ENCODE results near the gene SPTA1.

GRCh38 chr1:158720620-158721019 lies 34.1 kb upstream of the SPTA1 start, which contains the start of gene OR6K3:
- no peak for TF ChIP-seq CTCF (IDR thresholded peaks at IDR 0.05)
- no peak for TF ChIP-seq SP1 (CRISPR knock-in tag; conservative IDR thresholded peaks at IDR 0.05)
- no peak for TF ChIP-seq ELF4 (CRISPR knock-in tag; IDR thresholded peaks at IDR 0.05; ENCODE audit: low read depth)
- TF ChIP-seq, protein P1, sequence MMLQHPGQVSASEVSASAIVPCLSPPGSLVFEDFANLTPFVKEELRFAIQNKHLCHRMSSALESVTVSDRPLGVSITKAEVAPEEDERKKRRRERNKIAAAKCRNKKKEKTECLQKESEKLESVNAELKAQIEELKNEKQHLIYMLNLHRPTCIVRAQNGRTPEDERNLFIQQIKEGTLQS (CRISPR knock-in tag; conservative IDR thresholded peaks at IDR 0.05), result no peak
- TF ChIP-seq NR1H2 (CRISPR knock-in tag; IDR thresholded peaks at IDR 0.05), result no peak
- TF ChIP-seq FOXJ3 (CRISPR knock-in tag; IDR thresholded peaks at IDR 0.05; ENCODE audit: borderline replicate concordance), result no peak
- TF ChIP-seq NR2C2 (CRISPR knock-in tag; IDR thresholded peaks at IDR 0.05), result no peak
- no peak for TF ChIP-seq FOXK1 (CRISPR knock-in tag; IDR thresholded peaks at IDR 0.05)
- no peak for TF ChIP-seq MAX (CRISPR knock-in tag; IDR thresholded peaks at IDR 0.05)
- TF ChIP-seq TEAD4 (CRISPR knock-in tag; IDR thresholded peaks at IDR 0.05), result no peak
- TF ChIP-seq TCF7 (CRISPR knock-in tag; IDR thresholded peaks at IDR 0.05; ENCODE audit: low read depth), result no peak
- no peak for TF ChIP-seq ZNF232 (CRISPR knock-in tag; IDR thresholded peaks at IDR 0.05)
- TF ChIP-seq SMAD4 (CRISPR knock-in tag; IDR thresholded peaks at IDR 0.05), result no peak
